IMR-90 (cell line): ENCODE measurements around the gene DAAM2. TPM values are rescaled to one million over a fixed set of nuclear protein-coding genes. Genes with fewer than 3 reads are reported as not detected.

ENCODE experiments used
- ATAC-seq: fragments of 200-7000 bp; cut with Tn5 transposase; 2 replicates; pipeline ENCODE4 v1.9.1; 2020; ENCODE audit warnings: low read depth, mild to moderate bottlenecking, moderate library complexity
- BruUV-seq: library from RNA; stranded (reverse); fragments of 400-500 nt; replicated peaks from 2 replicates; lab custom pipeline; 2021; lab: Mats Ljungman, UMichigan
- CTCF ChIA-PET: fragments of 300-600 bp; formaldehyde crosslinking; extraction: SDS; loops from one replicate; lab custom pipeline; 2021; ENCODE audit warnings: antibody characterized with exemption; lab: Yijun Ruan, JAX
- POLR2A ChIA-PET: fragments of 300-600 bp; sonication (Branson Sonifier 250); formaldehyde crosslinking; loops from one replicate; lab custom pipeline; 2022; ENCODE audit warnings: antibody characterized with exemption; ENCODE audit not compliant: unreplicated experiment; lab: Charles Lee
- DNase-seq: peaks from one replicate; pipeline ENCODE4 v3.0.0; 2013
- H2AFZ ChIP-seq: replicated peaks from 2 replicates; pipeline ENCODE3; 2013; ENCODE audit warnings: low read length, mild to moderate bottlenecking; ENCODE audit not compliant: poor library complexity
- H2AK5ac ChIP-seq: 2 replicates; pipeline ENCODE4 v1.6.1; 2013; ENCODE audit warnings: low read depth, low read length, inconsistent platforms
- H2AK9ac ChIP-seq: replicated peaks from 2 replicates; pipeline ENCODE3; 2013; ENCODE audit warnings: mild to moderate bottlenecking, low read depth, low read length, moderate library complexity; ENCODE audit not compliant: poor library complexity
- H2BK120ac ChIP-seq: 2 replicates; pipeline ENCODE4 v1.6.1; 2013; ENCODE audit warnings: low read depth, low read length, inconsistent platforms
- H2BK15ac ChIP-seq: 3 replicates; pipeline ENCODE4 v1.6.1; 2013; ENCODE audit warnings: low read depth, low read length, inconsistent platforms
- H2BK20ac ChIP-seq: 2 replicates; pipeline ENCODE4 v1.6.1; 2013; ENCODE audit warnings: low read depth, mild to moderate bottlenecking, inconsistent platforms, low read length, moderate library complexity
- H2BK5ac ChIP-seq: 2 replicates; pipeline ENCODE4 v1.6.1; 2013; ENCODE audit warnings: mild to moderate bottlenecking, low read depth, low read length, inconsistent platforms; ENCODE audit not compliant: poor library complexity, severe bottlenecking
- H3K14ac ChIP-seq: replicated peaks from 2 replicates; pipeline ENCODE4 v1.6.1; 2013; ENCODE audit warnings: low read depth, low read length, inconsistent platforms
- H3K18ac ChIP-seq: 2 replicates; pipeline ENCODE4 v1.6.1; 2013; ENCODE audit warnings: low read depth, low read length, control low read depth
- H3K23ac ChIP-seq: 2 replicates; pipeline ENCODE4 v1.6.1; 2013; ENCODE audit warnings: low read depth, low read length, inconsistent platforms
- H3K27ac ChIP-seq: 2 replicates; pipeline ENCODE4 v1.5.1; 2013; ENCODE audit warnings: mild to moderate bottlenecking, control low read depth, low read length; ENCODE audit not compliant: insufficient read depth
- H3K27me3 ChIP-seq: 2 replicates; pipeline ENCODE4 v1.6.1; 2013; ENCODE audit warnings: low read length; ENCODE audit not compliant: control insufficient read depth, insufficient read depth
- H3K36me3 ChIP-seq: 2 replicates; pipeline ENCODE4 v1.6.1; 2013; ENCODE audit warnings: low read length, mixed read lengths; ENCODE audit not compliant: control insufficient read depth, insufficient read depth
- H3K4ac ChIP-seq: 2 replicates; pipeline ENCODE4 v1.6.1; 2013; ENCODE audit warnings: low read depth, low read length, inconsistent platforms
- H3K4me1 ChIP-seq: 2 replicates; pipeline ENCODE4 v1.6.1; 2013; ENCODE audit warnings: low read length, mixed read lengths; ENCODE audit not compliant: control insufficient read depth, insufficient read depth
- H3K4me2 ChIP-seq: 2 replicates; pipeline ENCODE4 v1.6.1; 2013; ENCODE audit warnings: low read depth, mild to moderate bottlenecking, control low read depth, low read length, moderate library complexity
- H3K4me3 ChIP-seq: 2 replicates; pipeline ENCODE4 v1.5.1; 2013; ENCODE audit warnings: low read depth, mild to moderate bottlenecking, control low read depth, low read length, moderate library complexity; ENCODE audit not compliant: insufficient read depth
- H3K56ac ChIP-seq: 2 replicates; pipeline ENCODE4 v1.6.1; 2013; ENCODE audit warnings: low read length, inconsistent platforms; ENCODE audit not compliant: insufficient read depth; ENCODE audit errors: extremely low read depth
- H3K79me1 ChIP-seq, 2 experiments: 2 replicates each; pipeline ENCODE4 v1.6.1; 2013; ENCODE audit warnings: low read length in 2 of 2, inconsistent platforms in 1 of 2, low read depth in 1 of 2
- H3K9ac ChIP-seq: 2 replicates; pipeline ENCODE4 v1.6.1; 2013; ENCODE audit warnings: low read depth, low read length, control low read depth
- H3K9me1 ChIP-seq: 2 replicates; pipeline ENCODE4 v1.6.1; 2013; ENCODE audit warnings: low read length, inconsistent platforms; ENCODE audit not compliant: insufficient read depth
- H3K9me3 ChIP-seq: 2 replicates; pipeline ENCODE4 v1.6.1; 2013; ENCODE audit warnings: low read length; ENCODE audit not compliant: control insufficient read depth, insufficient read depth
- H4K20me1 ChIP-seq: 2 replicates; pipeline ENCODE4 v1.6.1; 2013; ENCODE audit warnings: low read length, inconsistent platforms; ENCODE audit not compliant: insufficient read depth
- H4K5ac ChIP-seq: 2 replicates; pipeline ENCODE4 v1.6.1; 2013; ENCODE audit warnings: mild to moderate bottlenecking, low read depth, low read length, control low read depth
- H4K8ac ChIP-seq, 2 experiments: 2 replicates each; pipeline ENCODE4 v1.6.1; 2013; ENCODE audit warnings: low read depth in 2 of 2, low read length in 2 of 2, control low read depth in 1 of 2, inconsistent platforms in 1 of 2
- H4K91ac ChIP-seq: 2 replicates; pipeline ENCODE4 v1.6.1; 2013; ENCODE audit warnings: low read depth, low read length, inconsistent platforms; ENCODE audit not compliant: insufficient read depth
- MAZ ChIP-seq: IDR thresholded peaks from 2 replicates; pipeline ENCODE4 v1.6.1; 2012; ENCODE audit warnings: low read depth, mild to moderate bottlenecking, low read length, improper control_type of control experiment, moderate library complexity, borderline replicate concordance
- RFX5 ChIP-seq: IDR thresholded peaks from 2 replicates; pipeline ENCODE4 v1.8.0; 2012; ENCODE audit warnings: low read depth, mild to moderate bottlenecking, low read length, moderate library complexity
- SMC3 ChIP-seq: fragments of 150-350 bp; IDR thresholded peaks from 2 replicates; pipeline ENCODE4 v1.6.1; 2016; ENCODE audit warnings: low read depth, mild to moderate bottlenecking, antibody characterized with exemption, low read length, moderate library complexity
- WGBS, 2 experiments: methylation state at CpG; one replicate each; pipeline versions ENCODE4 v1.1.5 to v1.1.7; 2013; ENCODE audit warnings: missing lambda C conversion rate in 2 of 2; ENCODE audit not compliant: insufficient read length in 1 of 2; ENCODE audit errors: extremely low coverage in 2 of 2; 5-methylcytosine and 5-hydroxymethylcytosine counted together
- dilution Hi-C: fragments of 300-500 bp; cut with HindIII; formaldehyde crosslinking; loops from one replicate; pipeline ENCODE4 v1.14.3; 2018; ENCODE audit warnings: low sequenced_read_pairs; ENCODE audit not compliant: unreplicated experiment
- in situ Hi-C: fragments of 300-500 bp; cut with MboI; formaldehyde crosslinking; loops from 3 replicates; pipeline ENCODE4 v1.14.3; 2019; ENCODE audit warnings: low sequenced_read_pairs, inconsistent platforms, mixed read lengths
- intact Hi-C: fragments of 100-400 bp; cut with micrococcal nuclease; formaldehyde crosslinking; loops from 2 replicates; pipeline ENCODE4 v1.10.0; 2022
- polyA plus RNA-seq, 3 experiments: library from polyadenylated mRNA; depleted of rRNA; stranded (reverse); fragments of >200 nt; gene quantifications; 2 replicates each; pipeline ENCODE4 v1.2.3, GENCODE V29; 2012; ENCODE audit warnings: low replicate concordance in 1 of 3
- total RNA-seq: library from RNA; depleted of rRNA; stranded (reverse); fragments of >200 nt; gene quantifications from 2 replicates; pipeline ENCODE4 v1.2.3, GENCODE V29; 2012
- TF ChIP-seq, protein P1 (sequence below): conservative IDR thresholded peaks from 2 replicates; pipeline ENCODE4 v1.5.1; 2012; ENCODE audit warnings: mild to moderate bottlenecking, low read depth, low read length, improper control_type of control experiment

Gene DAAM2
- total and polyA plus RNA-seq, 2 of the 4 experiments (the other 2 are of a cell fraction), result 11.2 to 12.9 TPM

- Histone ChIP-seq H3K56ac (no peak overlapping the region), H4K5ac (no peak overlapping the region), H3K9me3 (no peaks in the 10 kb centered on the region), H3K4me1 (no peaks in the 10 kb centered on the region), H3K9me1 (peaks cover 4% of the 10 kb centered on the region; the same call in 1 of the 2 replicates), H3K79me1 (peaks cover 0 to 6% of the 10 kb centered on the region in 2 experiments; a peak in 1 of 4 replicates), H4K20me1 (no peaks in the 10 kb centered on the region), H3K18ac (no peak overlapping the region), H2AK5ac (no peak overlapping the region), H2BK15ac (no peak overlapping the region), H3K27me3 (no peaks in the 10 kb centered on the region), H4K8ac (no peak overlapping the region), H2AK9ac (no peak overlapping the region), H3K14ac (no peak overlapping the region), H4K91ac (no peak overlapping the region), H2BK20ac (no peak overlapping the region), H2BK120ac (no peak overlapping the region), H3K27ac (no peak overlapping the region), H3K23ac (no peak overlapping the region), H3K36me3 (peaks cover 34% of the 10 kb centered on the region), H3K9ac (no peak overlapping the region), H3K4me2 (no peak overlapping the region), H3K4me3 (no peak overlapping the region), H2BK5ac (no peak overlapping the region), H2AFZ (no peak overlapping the region), H3K4ac (no peak overlapping the region)
- ATAC-seq (no peak), DNase-seq (no peak)
- intact Hi-C loops (no loop called here), dilution Hi-C loops (no loop called here), in situ Hi-C loops (no loop called here)
- ChIA-PET CTCF (no interaction called here), POLR2A (no interaction called here)
- no CpG with 5 or more reads among the region's 4 CpGs for WGBS, 2 experiments
- BruUV-seq, result no TSS peak
- TF ChIP-seq RFX5 (no peak), MAZ (no peak), SMC3 (no peak)
- TF ChIP-seq, protein P1, sequence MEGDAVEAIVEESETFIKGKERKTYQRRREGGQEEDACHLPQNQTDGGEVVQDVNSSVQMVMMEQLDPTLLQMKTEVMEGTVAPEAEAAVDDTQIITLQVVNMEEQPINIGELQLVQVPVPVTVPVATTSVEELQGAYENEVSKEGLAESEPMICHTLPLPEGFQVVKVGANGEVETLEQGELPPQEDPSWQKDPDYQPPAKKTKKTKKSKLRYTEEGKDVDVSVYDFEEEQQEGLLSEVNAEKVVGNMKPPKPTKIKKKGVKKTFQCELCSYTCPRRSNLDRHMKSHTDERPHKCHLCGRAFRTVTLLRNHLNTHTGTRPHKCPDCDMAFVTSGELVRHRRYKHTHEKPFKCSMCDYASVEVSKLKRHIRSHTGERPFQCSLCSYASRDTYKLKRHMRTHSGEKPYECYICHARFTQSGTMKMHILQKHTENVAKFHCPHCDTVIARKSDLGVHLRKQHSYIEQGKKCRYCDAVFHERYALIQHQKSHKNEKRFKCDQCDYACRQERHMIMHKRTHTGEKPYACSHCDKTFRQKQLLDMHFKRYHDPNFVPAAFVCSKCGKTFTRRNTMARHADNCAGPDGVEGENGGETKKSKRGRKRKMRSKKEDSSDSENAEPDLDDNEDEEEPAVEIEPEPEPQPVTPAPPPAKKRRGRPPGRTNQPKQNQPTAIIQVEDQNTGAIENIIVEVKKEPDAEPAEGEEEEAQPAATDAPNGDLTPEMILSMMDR, result no peak
These were observed 125.2 kb downstream of the DAAM2 start for GRCh38 chr6:39917329-39917728.
